ENCODE results near the gene PRKCB. TPM values are rescaled to one million over a fixed set of nuclear protein-coding genes. Genes with fewer than 3 reads are reported as not detected.

The PRKCB gene
- total and polyA plus RNA-seq, 4 donors: 1.6 to 9.4 (median 4.0) TPM

- TF ChIP-seq HNF4G (IDR thresholded peaks at IDR 0.05) (no peak), GABPA (IDR thresholded peaks at IDR 0.05 in 1 of 2, conservative IDR thresholded peaks at IDR 0.05 in 1 of 2) (no peak), EGR1 (IDR thresholded peaks at IDR 0.05; ENCODE audit: low read depth in 2 of 2) (no peak), YY1 (IDR thresholded peaks at IDR 0.05) (no peak), RXRA (IDR thresholded peaks at IDR 0.05) (no peak), NR2F2 (IDR thresholded peaks at IDR 0.05) (no peak), HNF4A (conservative IDR thresholded peaks at IDR 0.05) (no peak), TAF1 (conservative IDR thresholded peaks at IDR 0.05) (no peak), JUND (IDR thresholded peaks at IDR 0.05) (no peak), RAD21 (IDR thresholded peaks at IDR 0.05) (no peak), ATF3 (IDR thresholded peaks at IDR 0.05) (no peak), SP1 (IDR thresholded peaks at IDR 0.05) (no peak), FOXA1 (IDR thresholded peaks at IDR 0.05) (no peak), ZBTB33 (IDR thresholded peaks at IDR 0.05) (no peak), FOXA2 (IDR thresholded peaks at IDR 0.05) (no peak), CTCF (IDR thresholded peaks at IDR 0.05; ENCODE audit: low read depth, low read length, missing input control) (no peak)
- TF ChIP-seq, protein P1, sequence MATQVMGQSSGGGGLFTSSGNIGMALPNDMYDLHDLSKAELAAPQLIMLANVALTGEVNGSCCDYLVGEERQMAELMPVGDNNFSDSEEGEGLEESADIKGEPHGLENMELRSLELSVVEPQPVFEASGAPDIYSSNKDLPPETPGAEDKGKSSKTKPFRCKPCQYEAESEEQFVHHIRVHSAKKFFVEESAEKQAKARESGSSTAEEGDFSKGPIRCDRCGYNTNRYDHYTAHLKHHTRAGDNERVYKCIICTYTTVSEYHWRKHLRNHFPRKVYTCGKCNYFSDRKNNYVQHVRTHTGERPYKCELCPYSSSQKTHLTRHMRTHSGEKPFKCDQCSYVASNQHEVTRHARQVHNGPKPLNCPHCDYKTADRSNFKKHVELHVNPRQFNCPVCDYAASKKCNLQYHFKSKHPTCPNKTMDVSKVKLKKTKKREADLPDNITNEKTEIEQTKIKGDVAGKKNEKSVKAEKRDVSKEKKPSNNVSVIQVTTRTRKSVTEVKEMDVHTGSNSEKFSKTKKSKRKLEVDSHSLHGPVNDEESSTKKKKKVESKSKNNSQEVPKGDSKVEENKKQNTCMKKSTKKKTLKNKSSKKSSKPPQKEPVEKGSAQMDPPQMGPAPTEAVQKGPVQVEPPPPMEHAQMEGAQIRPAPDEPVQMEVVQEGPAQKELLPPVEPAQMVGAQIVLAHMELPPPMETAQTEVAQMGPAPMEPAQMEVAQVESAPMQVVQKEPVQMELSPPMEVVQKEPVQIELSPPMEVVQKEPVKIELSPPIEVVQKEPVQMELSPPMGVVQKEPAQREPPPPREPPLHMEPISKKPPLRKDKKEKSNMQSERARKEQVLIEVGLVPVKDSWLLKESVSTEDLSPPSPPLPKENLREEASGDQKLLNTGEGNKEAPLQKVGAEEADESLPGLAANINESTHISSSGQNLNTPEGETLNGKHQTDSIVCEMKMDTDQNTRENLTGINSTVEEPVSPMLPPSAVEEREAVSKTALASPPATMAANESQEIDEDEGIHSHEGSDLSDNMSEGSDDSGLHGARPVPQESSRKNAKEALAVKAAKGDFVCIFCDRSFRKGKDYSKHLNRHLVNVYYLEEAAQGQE (IDR thresholded peaks at IDR 0.05): no peak
- TF ChIP-seq, protein P2, sequence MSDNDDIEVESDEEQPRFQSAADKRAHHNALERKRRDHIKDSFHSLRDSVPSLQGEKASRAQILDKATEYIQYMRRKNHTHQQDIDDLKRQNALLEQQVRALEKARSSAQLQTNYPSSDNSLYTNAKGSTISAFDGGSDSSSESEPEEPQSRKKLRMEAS (IDR thresholded peaks at IDR 0.05): no peak
- no peak for DNase-seq (ENCODE audit: low spot score)
- Histone ChIP-seq H3K9ac (ENCODE audit: low read depth in 1 of 2, low read length in 2 of 2) (no peak overlapping the region), H3K27me3 (ENCODE audit: control insufficient read depth in 4 of 4, insufficient read depth in 4 of 4, low read length in 3 of 4) (peaks cover 0 to 3% (median 0%) of the 10 kb centered on the region in 4 donors), H3K9me3 (ENCODE audit: control insufficient read depth in 4 of 4, low read length in 3 of 4) (no peaks in the 10 kb centered on the region), H3K4me1 (ENCODE audit: control insufficient read depth in 4 of 4, insufficient read depth in 4 of 4, low read length in 3 of 4) (no peaks in the 10 kb centered on the region), H3K4me3 (ENCODE audit: low read depth in 1 of 3, low read length in 3 of 3) (no peak overlapping the region), H3K27ac (ENCODE audit: low read depth in 1 of 2, low read length in 2 of 2) (no peak overlapping the region), H3K36me3 (ENCODE audit: control insufficient read depth in 4 of 4, insufficient read depth in 3 of 4, low read depth in 1 of 4, low read length in 3 of 4) (no peaks in the 10 kb centered on the region)
- 36% methylated on average over 1 of the region's 1 CpG for WGBS
Measured at GRCh38 chr16:24007934-24008333, 172.2 kb downstream of the PRKCB start.
